GM06990 (cell line): Measurements from ENCODE around the gene MERTK.
"Not testable (repeated sequence)": the region's sequence is repeated elsewhere in the genome, so short reads cannot be mapped to it uniquely, and the experiment has no call there.

ENCODE experiments used
- DNase-seq: peaks from one replicate; pipeline ENCODE4 v3.0.0-alpha.2; 2011; ENCODE audit not compliant: insufficient read length; ENCODE audit errors: extremely low read depth
- H3K27me3 ChIP-seq: replicated peaks from 2 replicates; pipeline ENCODE4 v1.6.0; 2011; ENCODE audit warnings: low read length; ENCODE audit not compliant: control insufficient read depth, insufficient read depth
- H3K36me3 ChIP-seq: 2 replicates; pipeline ENCODE4 v1.5.1; 2011; ENCODE audit warnings: low read length; ENCODE audit not compliant: control insufficient read depth, insufficient read depth
- H3K4me3 ChIP-seq: replicated peaks from 2 replicates; pipeline ENCODE4 v1.5.1; 2011; ENCODE audit warnings: low read depth, mild to moderate bottlenecking, control low read depth, low read length
- CTCF ChIP-seq: IDR thresholded peaks from 2 replicates; pipeline ENCODE4 v1.5.1; 2011; ENCODE audit warnings: low read length, control low read depth, mild to moderate bottlenecking, inconsistent platforms; ENCODE audit not compliant: insufficient read depth, poor library complexity, severe bottlenecking

Gene MERTK

GRCh38 chr2:111908578-111908977 lies 10.2 kb downstream of the MERTK start:
- H3K4me3 ChIP-seq, result no peak overlapping the region
- TF ChIP-seq CTCF, result no peak
- no peaks in the 10 kb centered on the region for H3K27me3 ChIP-seq
- no peak for DNase-seq
- no peaks in the 10 kb centered on the region for H3K36me3 ChIP-seq

GRCh38 chr2:111909079-111909478 lies 10.7 kb downstream of the MERTK start:
- H3K36me3 ChIP-seq, result no peaks in the 10 kb centered on the region
- no peaks in the 10 kb centered on the region for H3K27me3 ChIP-seq
- DNase-seq, result no peak
- no peak for TF ChIP-seq CTCF
- no peak overlapping the region for H3K4me3 ChIP-seq

- not testable (repeated sequence) for DNase-seq, H3K27me3 ChIP-seq, H3K4me3 ChIP-seq, H3K36me3 ChIP-seq
These were observed 11.6 kb downstream of the MERTK start for GRCh38 chr2:111909997-111910396.

GRCh38 chr2:111910609-111911277 lies 12.3 kb downstream of the MERTK start:
- H3K36me3 ChIP-seq, result no peaks in the 10 kb centered on the region
- no peak overlapping the region for H3K4me3 ChIP-seq
- no peak for DNase-seq
- H3K27me3 ChIP-seq, result no peaks in the 10 kb centered on the region
- no peak for TF ChIP-seq CTCF

GRCh38 chr2:111911295-111911977 lies 13.0 kb downstream of the MERTK start:
- not testable (repeated sequence) for H3K4me3 ChIP-seq, DNase-seq, H3K27me3 ChIP-seq, H3K36me3 ChIP-seq

- H3K36me3 ChIP-seq, result no peaks in the 10 kb centered on the region
These were observed 14.1 kb downstream of the MERTK start for GRCh38 chr2:111912547-111912946.

More at GRCh38 chr2:111912547-111912946, 14.1 kb downstream of the MERTK start:
- DNase-seq, result no peak
- Histone ChIP-seq H3K27me3 (no peaks in the 10 kb centered on the region), H3K4me3 (no peak overlapping the region)
- no peak for TF ChIP-seq CTCF
